GM18951 (cell line): Measurements from ENCODE around the gene ZNF516.

ENCODE experiments used
- POLR2A ChIP-seq: IDR thresholded peaks from 4 replicates; pipeline ENCODE4 v1.6.1; 2011; ENCODE audit warnings: mild to moderate bottlenecking; ENCODE audit not compliant: insufficient read length, insufficient read depth; ENCODE audit errors: extremely low read depth
- in situ Hi-C: fragments of 300-500 bp; cut with MboI; formaldehyde crosslinking; loops from one replicate; pipeline ENCODE4 v1.12.0; 2022; ENCODE audit warnings: low sequenced_read_pairs, mixed read lengths, inconsistent platforms; ENCODE audit not compliant: unreplicated experiment

The ZNF516 gene

GRCh38 chr18:76446321-76447257, 48.5 kb downstream of the ZNF516 start:
- in situ Hi-C loops, result no loop called here
- TF ChIP-seq POLR2A, result no peak

- no peak for TF ChIP-seq POLR2A
- in situ Hi-C loops, result no loop called here
Observed at GRCh38 chr18:76445741-76446232, 49.3 kb downstream of the ZNF516 start.

- in situ Hi-C loops, result no loop called here
- TF ChIP-seq POLR2A, result no peak
Observed at GRCh38 chr18:76445275-76445674, 49.8 kb downstream of the ZNF516 start.

GRCh38 chr18:76444446-76445105, 50.5 kb downstream of the ZNF516 start:
- in situ Hi-C loops, result no loop called here
- TF ChIP-seq POLR2A, result no peak

- no peak for TF ChIP-seq POLR2A
- in situ Hi-C loops, result no loop called here
Observed at GRCh38 chr18:76443519-76444445, 51.3 kb downstream of the ZNF516 start.

- in situ Hi-C loops, result no loop called here
- TF ChIP-seq POLR2A, result no peak
Observed at GRCh38 chr18:76442413-76443171, 52.5 kb downstream of the ZNF516 start.

- in situ Hi-C loops, result no loop called here
Observed at GRCh38 chr18:76441668-76442412, 53.2 kb downstream of the ZNF516 start.

GRCh38 chr18:76441002-76441667, 53.9 kb downstream of the ZNF516 start:
- in situ Hi-C loops, result no loop called here
- no peak for TF ChIP-seq POLR2A

More at GRCh38 chr18:76441668-76442412, 53.2 kb downstream of the ZNF516 start:
- no peak for TF ChIP-seq POLR2A

- no peak for TF ChIP-seq POLR2A
- in situ Hi-C loops, result no loop called here
Observed at GRCh38 chr18:76437910-76438309, 57.1 kb downstream of the ZNF516 start.

GRCh38 chr18:76437011-76437410, 58.0 kb downstream of the ZNF516 start:
- TF ChIP-seq POLR2A, result no peak
- in situ Hi-C loops, result no loop called here

GRCh38 chr18:76436342-76436741, 58.7 kb downstream of the ZNF516 start:
- TF ChIP-seq POLR2A, result no peak
- in situ Hi-C loops, result no loop called here
